Stimulated activated CD4-positive, alpha-beta T cell treated with anti-CD3 and anti-CD28 coated beads, Interleukin-15, amount 100 ng/mL, for 1 hour (primary cell): Measurements from ENCODE around the gene PPP6R2.

Experiments used
- DNase-seq, 2 donors: peaks; one replicate each; pipeline ENCODE4 v3.0.0-alpha.2; 2020; ENCODE audit warnings: low read depth in 1 of 2, low spot score in 1 of 2

The PPP6R2 gene, protein sequence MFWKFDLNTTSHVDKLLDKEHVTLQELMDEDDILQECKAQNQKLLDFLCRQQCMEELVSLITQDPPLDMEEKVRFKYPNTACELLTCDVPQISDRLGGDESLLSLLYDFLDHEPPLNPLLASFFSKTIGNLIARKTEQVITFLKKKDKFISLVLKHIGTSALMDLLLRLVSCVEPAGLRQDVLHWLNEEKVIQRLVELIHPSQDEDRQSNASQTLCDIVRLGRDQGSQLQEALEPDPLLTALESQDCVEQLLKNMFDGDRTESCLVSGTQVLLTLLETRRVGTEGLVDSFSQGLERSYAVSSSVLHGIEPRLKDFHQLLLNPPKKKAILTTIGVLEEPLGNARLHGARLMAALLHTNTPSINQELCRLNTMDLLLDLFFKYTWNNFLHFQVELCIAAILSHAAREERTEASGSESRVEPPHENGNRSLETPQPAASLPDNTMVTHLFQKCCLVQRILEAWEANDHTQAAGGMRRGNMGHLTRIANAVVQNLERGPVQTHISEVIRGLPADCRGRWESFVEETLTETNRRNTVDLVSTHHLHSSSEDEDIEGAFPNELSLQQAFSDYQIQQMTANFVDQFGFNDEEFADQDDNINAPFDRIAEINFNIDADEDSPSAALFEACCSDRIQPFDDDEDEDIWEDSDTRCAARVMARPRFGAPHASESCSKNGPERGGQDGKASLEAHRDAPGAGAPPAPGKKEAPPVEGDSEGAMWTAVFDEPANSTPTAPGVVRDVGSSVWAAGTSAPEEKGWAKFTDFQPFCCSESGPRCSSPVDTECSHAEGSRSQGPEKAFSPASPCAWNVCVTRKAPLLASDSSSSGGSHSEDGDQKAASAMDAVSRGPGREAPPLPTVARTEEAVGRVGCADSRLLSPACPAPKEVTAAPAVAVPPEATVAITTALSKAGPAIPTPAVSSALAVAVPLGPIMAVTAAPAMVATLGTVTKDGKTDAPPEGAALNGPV

DNA sequence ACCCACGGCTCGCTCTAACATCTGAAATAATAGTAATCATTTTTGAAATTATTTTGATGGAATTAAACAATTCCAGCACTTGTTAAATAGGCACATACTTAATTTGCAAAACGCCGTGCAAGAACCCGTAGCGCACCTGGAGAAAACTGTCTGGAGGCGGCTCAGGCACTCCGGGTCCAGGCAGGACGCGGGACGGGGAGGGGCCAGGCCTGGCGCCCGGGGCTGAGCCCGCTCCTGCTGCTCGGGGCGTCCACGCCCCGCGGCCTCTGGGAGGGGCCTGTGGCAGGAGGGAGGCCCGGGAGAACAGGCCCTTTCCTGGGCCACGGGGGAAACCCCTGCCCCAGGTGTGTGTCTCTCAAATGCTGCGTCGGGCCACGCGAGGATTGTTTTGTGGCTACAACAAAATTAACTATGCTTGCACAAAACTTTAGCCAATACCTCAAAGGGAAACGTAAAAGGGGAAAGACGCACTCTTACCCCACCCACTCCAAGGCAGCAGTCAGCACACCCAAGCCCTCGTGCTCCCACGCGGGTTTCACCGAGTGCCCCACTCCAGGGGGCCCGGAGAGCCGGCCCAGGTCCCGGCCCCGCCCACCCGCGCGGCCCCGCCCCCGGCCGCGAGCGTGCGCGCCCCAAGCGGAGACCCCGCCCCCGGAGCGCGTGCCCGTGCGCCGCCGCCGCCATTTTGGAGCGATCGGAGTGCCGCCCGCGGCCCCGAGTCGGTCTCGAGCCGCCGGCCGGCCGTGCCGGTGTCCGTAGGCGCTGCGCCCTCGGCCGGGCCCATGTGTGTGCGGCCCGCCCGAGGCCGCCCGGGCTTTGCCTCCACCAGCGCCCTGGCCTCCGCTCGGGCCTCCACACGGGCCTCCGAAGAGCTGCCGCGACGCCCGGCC lies at the start of gene PPP6R2:
Gene PPP6R2, plus strand, starts transcription at position 677 of the 890 bp plus-strand sequence. CDS start 50,582 bp downstream, outside the sequence.
- peak; percentile 85 to 92 for DNase-seq

- no peak for DNase-seq
Measured at GRCh38 chr22:50293441-50294318, 49.4 kb upstream of the PPP6R2 start.

- no peak for DNase-seq
Measured at GRCh38 chr22:50294319-50294656, 48.8 kb upstream of the PPP6R2 start.

GRCh38 chr22:50296658-50297490 lies 46.3 kb upstream of the PPP6R2 start:
- no peak for DNase-seq

DNA sequence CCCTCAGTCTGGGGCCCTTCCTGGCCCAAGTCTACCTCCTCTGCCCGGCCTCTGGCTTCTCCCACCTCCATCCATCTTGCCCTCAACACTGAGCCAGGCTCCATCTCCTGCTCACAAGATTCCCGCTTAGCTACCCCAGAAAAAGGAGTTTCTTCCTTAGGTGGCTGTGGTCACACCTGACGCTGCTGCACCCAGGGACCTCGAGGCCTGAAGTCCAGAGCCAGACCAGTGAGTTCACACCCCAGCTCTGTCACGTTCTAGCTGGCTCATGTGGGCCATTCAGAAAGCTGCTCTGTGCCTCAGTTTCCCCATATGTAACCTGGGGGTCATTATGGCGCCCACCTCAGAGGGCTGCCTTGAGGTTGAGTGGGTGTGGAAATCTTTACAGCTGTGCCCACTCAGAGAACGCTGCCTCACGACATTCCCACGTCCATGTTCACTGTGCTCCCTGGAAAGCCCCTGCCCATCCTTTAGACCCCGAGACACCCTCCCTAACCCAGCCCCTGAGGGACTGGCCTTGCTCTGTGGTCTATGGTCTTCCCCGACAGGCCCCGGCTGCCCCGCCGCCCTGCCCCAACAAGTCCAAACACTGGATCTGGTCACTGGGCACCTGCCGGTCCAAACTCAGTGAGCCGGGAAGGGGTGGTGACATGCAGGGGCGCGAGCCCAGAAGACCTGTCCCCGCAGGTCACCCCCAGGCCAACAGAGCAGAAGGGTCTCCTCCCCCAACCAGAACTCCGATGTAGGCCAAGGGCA lies 45.4 kb upstream of the PPP6R2 start:
- no peak for DNase-seq

GRCh38 chr22:50298266-50298637 lies 44.9 kb upstream of the PPP6R2 start:
- DNase-seq: no peak

DNA sequence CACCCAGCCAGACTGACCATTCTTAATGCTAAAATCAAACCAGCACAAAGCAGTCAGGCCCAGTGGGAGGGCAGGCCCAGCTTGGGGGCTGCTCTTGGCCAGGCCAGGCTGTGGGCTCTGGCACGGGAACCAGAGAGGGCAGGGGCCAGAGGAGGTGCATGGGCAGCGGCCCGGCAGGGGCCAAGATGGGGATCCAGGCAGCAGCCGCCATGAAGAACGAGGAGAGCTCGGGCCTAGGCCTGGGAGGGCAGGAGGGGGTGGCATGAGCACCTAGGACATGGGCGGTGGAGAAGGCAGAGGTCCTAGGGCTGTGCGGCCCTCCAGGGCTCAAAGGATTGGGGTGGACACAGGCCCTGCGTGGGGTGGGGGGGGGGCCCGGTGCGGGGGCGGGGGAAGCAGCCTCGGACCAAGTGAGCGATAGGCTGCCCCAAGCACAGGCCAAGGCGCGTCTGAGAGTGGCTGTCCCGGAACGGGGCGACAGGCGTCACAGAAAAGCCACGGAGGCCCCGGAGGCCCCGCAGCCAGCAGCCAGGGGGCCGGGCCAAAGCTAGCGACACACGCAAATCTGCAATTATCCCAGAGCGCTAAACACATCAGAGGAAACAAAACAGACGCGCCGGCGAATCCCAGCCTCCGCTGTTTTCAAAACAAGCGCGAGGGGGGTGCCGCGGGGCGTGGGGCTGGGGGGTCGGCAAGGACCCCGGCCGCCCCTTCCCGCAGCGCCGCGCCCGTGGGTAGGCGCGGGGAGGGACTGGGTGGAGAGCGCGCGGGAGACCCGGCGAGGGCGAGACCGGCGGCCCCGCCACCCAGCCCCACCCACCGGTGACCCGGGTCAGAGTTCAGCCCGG lies 44.0 kb upstream of the PPP6R2 start:
- no peak for DNase-seq

DNA sequence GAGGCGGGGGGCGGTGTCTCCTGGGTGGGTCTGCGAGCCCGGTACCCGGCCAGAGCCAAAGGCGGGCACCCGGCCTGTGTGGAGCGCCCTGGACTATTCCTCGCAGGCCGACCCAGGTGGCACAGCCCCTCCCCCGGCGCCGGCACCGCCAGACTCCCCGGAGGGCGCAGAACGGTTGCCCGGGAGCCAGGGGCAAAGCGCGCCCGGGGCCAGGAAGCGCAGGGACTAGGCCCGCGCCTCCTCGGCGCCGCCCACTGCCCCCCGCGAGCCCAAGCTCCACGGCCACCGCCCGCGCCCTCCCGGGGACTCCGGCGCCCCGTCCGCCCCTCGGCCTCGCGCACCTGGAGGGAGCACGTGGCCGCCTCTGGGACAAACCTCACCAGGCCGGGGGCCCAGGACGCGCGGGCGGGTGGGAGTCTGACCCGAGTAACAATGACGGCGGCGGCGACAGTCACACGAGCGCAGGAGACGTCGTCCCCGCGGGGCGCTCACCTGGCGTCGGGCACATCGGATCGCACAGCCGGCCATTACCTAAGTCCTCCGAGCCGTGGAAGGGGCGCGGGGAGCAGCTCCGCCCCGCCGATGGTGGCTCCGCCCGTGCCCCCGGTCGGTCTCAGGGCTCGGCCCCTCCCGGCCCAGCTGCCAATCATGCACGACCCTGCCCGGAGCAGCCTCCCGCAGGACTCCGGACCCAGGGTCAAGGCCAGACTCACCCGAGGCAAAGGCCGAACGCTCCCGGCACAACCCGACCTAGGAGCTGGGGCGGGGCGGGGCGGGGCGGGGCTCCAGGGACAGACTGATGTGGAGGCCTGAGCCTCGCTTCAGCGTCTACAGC lies 43.1 kb upstream of the PPP6R2 start:
- DNase-seq: no peak

- DNase-seq: no peak
Measured at GRCh38 chr22:50300620-50301257, 42.4 kb upstream of the PPP6R2 start.

DNA sequence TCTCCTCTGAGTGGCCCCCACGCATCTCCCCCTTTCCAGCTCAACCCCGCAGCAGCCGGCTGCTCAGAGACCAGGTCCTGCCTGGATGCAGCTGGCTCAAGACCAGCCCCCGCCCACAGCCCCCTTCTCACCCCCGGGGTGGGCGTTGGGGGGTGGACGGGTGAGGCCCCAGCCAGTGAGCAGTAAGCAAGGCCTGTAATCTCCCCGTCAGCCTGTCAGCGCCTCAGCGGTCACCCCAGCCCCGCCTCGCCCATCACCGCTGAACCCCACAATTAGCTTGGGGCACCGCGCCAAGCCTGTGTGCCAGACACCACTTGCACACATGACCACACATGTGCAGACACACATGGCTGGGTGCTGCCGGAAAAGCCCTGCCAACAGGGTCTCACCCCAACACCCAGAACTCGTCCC lies 41.5 kb upstream of the PPP6R2 start:
- no peak for DNase-seq

DNA sequence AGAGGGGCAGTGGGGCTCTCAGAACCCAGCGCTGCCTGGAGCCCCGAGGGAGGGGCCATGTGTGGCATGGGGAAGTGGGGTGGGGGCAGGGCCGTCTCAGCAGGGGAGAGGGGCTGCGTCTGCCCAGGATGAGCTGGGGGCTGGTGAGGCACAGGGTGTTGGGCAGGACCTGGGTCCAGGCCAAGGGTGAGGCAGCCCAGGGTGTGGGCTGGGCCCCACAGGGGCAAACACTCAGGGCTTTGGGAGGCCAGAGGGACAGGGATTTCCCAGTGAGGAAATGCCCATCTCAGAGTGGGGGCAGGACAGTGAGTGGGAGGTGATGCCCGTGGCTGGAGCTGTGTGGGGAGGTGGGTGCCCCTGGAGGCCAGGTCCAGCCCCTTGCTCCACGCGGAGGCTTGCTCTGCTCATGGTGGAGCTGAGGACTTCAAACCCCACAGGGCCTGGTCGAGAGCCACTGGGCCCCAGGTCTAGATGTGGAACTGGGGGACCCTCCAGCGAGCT lies 41.0 kb upstream of the PPP6R2 start:
- no peak for DNase-seq

- DNase-seq: no peak
Measured at GRCh38 chr22:50302564-50302963, 40.6 kb upstream of the PPP6R2 start.

- no peak for DNase-seq
Measured at GRCh38 chr22:50303515-50303847, 39.6 kb upstream of the PPP6R2 start.

DNA sequence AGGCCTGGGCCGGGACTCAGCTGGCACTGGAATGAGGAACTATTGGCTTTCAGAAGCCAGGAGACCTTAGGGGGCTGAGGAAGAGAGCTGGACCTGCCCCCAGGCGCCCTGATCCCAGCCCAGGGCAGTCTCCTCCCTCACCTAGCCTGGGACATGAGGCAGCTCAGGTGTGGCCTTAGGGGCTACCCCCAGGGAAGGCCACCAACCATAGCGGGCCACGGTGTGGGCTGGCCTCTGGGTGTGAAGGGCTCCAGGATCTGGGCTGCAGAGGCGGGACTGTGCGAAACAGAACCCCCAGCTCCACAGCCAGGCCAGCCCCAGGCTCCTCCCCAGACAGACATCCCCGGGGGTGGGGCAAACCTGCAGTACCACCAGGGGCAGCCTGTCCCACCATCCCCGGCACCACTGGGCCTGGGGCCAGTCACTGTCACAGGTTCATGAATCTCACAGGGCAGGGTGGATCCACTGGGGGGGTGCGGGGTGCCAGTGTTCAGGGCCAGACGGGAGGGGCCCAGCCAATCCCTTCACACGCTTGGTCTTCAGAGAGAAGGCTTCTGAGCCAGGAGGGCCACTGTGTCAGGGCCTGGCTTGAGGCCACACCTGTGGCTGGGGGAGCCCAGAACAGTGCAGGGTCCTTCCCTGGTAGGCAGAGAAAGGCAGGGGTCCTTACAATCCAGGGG lies 39.1 kb upstream of the PPP6R2 start:
- DNase-seq: no peak

DNA sequence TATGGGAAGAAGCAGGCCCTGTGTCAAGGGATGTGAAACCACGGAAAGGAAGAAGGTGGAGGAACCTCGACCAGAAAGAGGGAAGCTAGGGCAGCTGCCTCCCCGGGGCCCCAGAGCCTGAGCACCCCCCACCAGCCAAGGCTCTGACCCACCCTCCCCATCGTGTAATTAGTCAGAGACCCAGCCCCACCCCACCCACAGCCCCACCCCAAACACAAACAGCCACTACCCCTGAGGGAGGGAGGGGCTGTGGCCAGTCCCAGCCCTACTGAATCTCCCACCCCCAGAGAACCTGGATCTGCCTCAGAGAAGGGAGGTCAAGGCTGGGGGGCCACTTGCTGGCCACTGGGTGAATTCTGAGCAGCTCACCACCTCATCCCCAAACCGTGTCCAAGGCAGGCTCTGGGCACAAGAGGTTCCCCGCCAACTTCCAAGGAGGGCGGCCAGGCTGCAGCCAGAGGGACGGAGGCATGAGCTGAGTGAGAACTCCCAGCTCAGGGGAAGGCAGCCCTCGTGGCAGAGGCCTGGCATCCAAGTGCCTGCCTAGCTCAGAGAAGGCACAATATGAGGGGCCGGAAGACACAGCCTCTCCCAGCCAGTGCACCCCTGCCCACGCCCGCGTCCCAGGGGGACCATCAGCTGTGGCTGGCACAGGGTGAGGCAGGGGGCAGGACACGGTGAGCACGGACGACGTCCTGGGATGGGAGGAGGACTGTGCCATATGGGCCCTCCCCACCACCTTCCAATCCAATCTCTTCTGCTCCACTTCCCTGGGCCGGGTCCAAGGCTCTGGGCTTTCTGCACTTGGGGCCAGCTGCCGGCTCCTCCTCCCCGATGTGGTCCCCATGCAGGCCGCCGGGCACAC lies 38.4 kb upstream of the PPP6R2 start:
- DNase-seq: no peak
